IMR-90 (cell line): ENCODE measurements around the gene PLBD1. TPM values are rescaled to one million over a fixed set of nuclear protein-coding genes. Genes with fewer than 3 reads are reported as not detected.

Experiments used
- CEBPB ChIP-seq: IDR thresholded peaks from 2 replicates; pipeline ENCODE4 v1.6.1; 2012; ENCODE audit warnings: low read depth, low read length, improper control_type of control experiment
- NFE2L2 ChIP-seq: fragments of 150-350 bp; IDR thresholded peaks from 2 replicates; pipeline ENCODE4 v1.6.1; 2016; ENCODE audit warnings: low read depth, mild to moderate bottlenecking, low read length
- microRNA-seq, 2 experiments: library from miRNA; stranded (forward) in 1 of 2; unstranded in 1 of 2; fragments of 10-50 nt in 1 of 2; fragments of <30 nt in 1 of 2; gene quantifications in 1 of 2; microRNA quantifications in 1 of 2; one replicate each; pipeline versions ENCODE3 to v1.1.0; 2013 to 2020; ENCODE audit not compliant: insufficient read depth in 1 of 2, insufficient read length in 1 of 2, unreplicated experiment in 1 of 2
- polyA plus RNA-seq, 3 experiments: library from polyadenylated mRNA; depleted of rRNA; stranded (reverse); fragments of >200 nt; gene quantifications; 2 replicates each; pipeline ENCODE4 v1.2.3, GENCODE V29; 2012; ENCODE audit warnings: low replicate concordance in 1 of 3
- small RNA-seq, 5 experiments: library from RNA; depleted of rRNA; stranded (forward); fragments of <200 nt; gene quantifications; one replicate each; pipeline ENCODE3, GENCODE V24; 2012
- total RNA-seq: library from RNA; depleted of rRNA; stranded (reverse); fragments of >200 nt; gene quantifications from 2 replicates; pipeline ENCODE4 v1.2.3, GENCODE V29; 2012; rRNA removed

PLBD1 gene
- total and polyA plus RNA-seq, 2 of the 4 experiments (the other 2 are of a cell fraction) = under 0.01 TPM; not detected in 1

GRCh38 chr12:14454098-14454907 is 113.4 kb downstream of the PLBD1 start (continued):
- TF ChIP-seq NFE2L2 (no peak), CEBPB (no peak)

Small RNA genes lying within 50 kb of the gene (microRNA-seq; reads per million reads assigned to microRNA genes)
- not detected for gene RN7SKP134 (ENCODE audit: insufficient read depth, insufficient read length)

Small RNA genes lying within 50 kb of the gene (small RNA-seq; reads per million reads assigned to genes)
- 0 reads per million in 5 experiments for gene RN7SKP134

Other genes with a start within 250 kb of the PLBD1 start
- gene ATF7IP, start 202.2 kb downstream of the PLBD1 start, total RNA-seq = 22.8 and 30.6 TPM in 2 replicates
- gene ATF7IP, start 202.2 kb downstream of the PLBD1 start, polyA plus RNA-seq (2012; rRNA removed) = 8.5 and 9.4 TPM in 2 replicates
- not detected in 2 replicates for gene GUCY2C, start 128.7 kb upstream of the PLBD1 start, total RNA-seq
- not detected in 2 replicates for gene GUCY2C, start 128.7 kb upstream of the PLBD1 start, polyA plus RNA-seq (2012; rRNA removed)
- 2.5 and 3.9 TPM in 2 replicates for gene WBP11, start 235.6 kb upstream of the PLBD1 start, total RNA-seq
- 18.1 and 18.3 TPM in 2 replicates for gene WBP11, start 235.6 kb upstream of the PLBD1 start, polyA plus RNA-seq (2012; rRNA removed)
- 1.1 TPM in 2 replicates for gene C12orf60, start 235.8 kb upstream of the PLBD1 start, total RNA-seq
- gene C12orf60, start 235.8 kb upstream of the PLBD1 start, polyA plus RNA-seq (2012; rRNA removed) = 0.57 and 1.1 TPM in 2 replicates
- gene SMCO3, start 246.3 kb upstream of the PLBD1 start, total RNA-seq = under 0.01 TPM in 2 replicates
- 0.07 TPM in 1 of 2 replicates, not detected in the other for gene SMCO3, start 246.3 kb upstream of the PLBD1 start, polyA plus RNA-seq (2012; rRNA removed)